ENCODE data around the gene ZNF558. TPM values are rescaled to one million over a fixed set of nuclear protein-coding genes. Genes with fewer than 3 reads are reported as not detected.
A peak's percentile ranks its signal among the peaks of the same experiment; 100 is the strongest.

The ZNF558 gene
- polyA plus RNA-seq, 1 donor, result 31.7 TPM

- Histone ChIP-seq H3K36me3 (ENCODE audit: control insufficient read depth, insufficient read depth, low read length) (no peaks in the 10 kb centered on the region), H3K4me1 (ENCODE audit: control insufficient read depth, insufficient read depth, low read length) (no peaks in the 10 kb centered on the region), H3K4me3 (ENCODE audit: low read length) (no peak overlapping the region), H3K27me3 (ENCODE audit: control insufficient read depth, insufficient read depth, low read length) (no peaks in the 10 kb centered on the region), H3K27ac (ENCODE audit: low read length) (no peak overlapping the region), H3K9me3 (ENCODE audit: control insufficient read depth, low read depth, low read length) (no peaks in the 10 kb centered on the region)
- no peak for DNase-seq
- 90% methylated on average over 2 of the region's 5 CpGs for WGBS (ENCODE audit: insufficient coverage, low lambda C conversion rate)
Observed at GRCh38 chr19:8840708-8841107, 8.6 kb upstream of the ZNF558 start.

GRCh38 chr19:8835877-8836276 lies 3.8 kb upstream of the ZNF558 start:
- Histone ChIP-seq H3K4me3 (ENCODE audit: low read length) (no peak overlapping the region), H3K27ac (ENCODE audit: low read length) (no peak overlapping the region), H3K36me3 (ENCODE audit: control insufficient read depth, insufficient read depth, low read length) (no peaks in the 10 kb centered on the region), H3K4me1 (ENCODE audit: control insufficient read depth, insufficient read depth, low read length) (peaks cover 4% of the 10 kb centered on the region), H3K9me3 (ENCODE audit: control insufficient read depth, low read depth, low read length) (no peaks in the 10 kb centered on the region), H3K27me3 (ENCODE audit: control insufficient read depth, insufficient read depth, low read length) (no peaks in the 10 kb centered on the region)
- DNase-seq, result no peak
- WGBS (ENCODE audit: insufficient coverage, low lambda C conversion rate), result 94% methylated on average over 3 of the region's 3 CpGs

- Histone ChIP-seq H3K27me3 (ENCODE audit: control insufficient read depth, insufficient read depth, low read length) (no peaks in the 10 kb centered on the region), H3K27ac (ENCODE audit: low read length) (no peak overlapping the region), H3K4me1 (ENCODE audit: control insufficient read depth, insufficient read depth, low read length) (peaks cover 4% of the 10 kb centered on the region), H3K4me3 (ENCODE audit: low read length) (no peak overlapping the region), H3K36me3 (ENCODE audit: control insufficient read depth, insufficient read depth, low read length) (no peaks in the 10 kb centered on the region), H3K9me3 (ENCODE audit: control insufficient read depth, low read depth, low read length) (no peaks in the 10 kb centered on the region)
- no peak for DNase-seq
- WGBS (ENCODE audit: insufficient coverage, low lambda C conversion rate), result 86% methylated on average over 1 of the region's 2 CpGs
Observed at GRCh38 chr19:8835446-8835845, 3.3 kb upstream of the ZNF558 start.

GRCh38 chr19:8831832-8832131 lies 322 bp downstream of the ZNF558 start:
- no CpG with 5 or more reads among the region's 16 CpGs for WGBS (ENCODE audit: insufficient coverage, low lambda C conversion rate)
- no peak for DNase-seq
- peak overlapping the region; percentile 96 for H3K27ac ChIP-seq (ENCODE audit: low read length)
- H3K4me3 ChIP-seq (ENCODE audit: low read length), result peak overlapping the region; percentile 92
- peaks cover 12% of the 10 kb centered on the region for H3K36me3 ChIP-seq (ENCODE audit: control insufficient read depth, insufficient read depth, low read length)
- peaks cover 4% of the 10 kb centered on the region for H3K4me1 ChIP-seq (ENCODE audit: control insufficient read depth, insufficient read depth, low read length)
- H3K27me3 ChIP-seq (ENCODE audit: control insufficient read depth, insufficient read depth, low read length), result no peaks in the 10 kb centered on the region
- no peaks in the 10 kb centered on the region for H3K9me3 ChIP-seq (ENCODE audit: control insufficient read depth, low read depth, low read length)

GRCh38 chr19:8831373-8831772 lies 731 bp downstream of the ZNF558 start:
- no peak for DNase-seq
- no CpG with 5 or more reads among the region's 6 CpGs for WGBS (ENCODE audit: insufficient coverage, low lambda C conversion rate)
- Histone ChIP-seq H3K36me3 (ENCODE audit: control insufficient read depth, insufficient read depth, low read length) (peaks cover 17% of the 10 kb centered on the region), H3K4me1 (ENCODE audit: control insufficient read depth, insufficient read depth, low read length) (peaks cover 4% of the 10 kb centered on the region), H3K4me3 (ENCODE audit: low read length) (peak overlapping the region; percentile 92), H3K9me3 (ENCODE audit: control insufficient read depth, low read depth, low read length) (no peaks in the 10 kb centered on the region), H3K27ac (ENCODE audit: low read length) (peak overlapping the region; percentile 96), H3K27me3 (ENCODE audit: control insufficient read depth, insufficient read depth, low read length) (no peaks in the 10 kb centered on the region)

GRCh38 chr19:8827277-8827676 lies 4.8 kb downstream of the ZNF558 start:
- Histone ChIP-seq H3K4me3 (ENCODE audit: low read length) (no peak overlapping the region), H3K27ac (ENCODE audit: low read length) (no peak overlapping the region), H3K27me3 (ENCODE audit: control insufficient read depth, insufficient read depth, low read length) (no peaks in the 10 kb centered on the region), H3K4me1 (ENCODE audit: control insufficient read depth, insufficient read depth, low read length) (peaks cover 4% of the 10 kb centered on the region), H3K9me3 (ENCODE audit: control insufficient read depth, low read depth, low read length) (peaks cover 17% of the 10 kb centered on the region), H3K36me3 (ENCODE audit: control insufficient read depth, insufficient read depth, low read length) (peaks cover 52% of the 10 kb centered on the region)
- DNase-seq, result no peak

GRCh38 chr19:8826371-8826770 lies 5.7 kb downstream of the ZNF558 start:
- H3K36me3 ChIP-seq (ENCODE audit: control insufficient read depth, insufficient read depth, low read length), result peaks cover 61% of the 10 kb centered on the region
- no CpG with 5 or more reads among the region's 5 CpGs for WGBS (ENCODE audit: insufficient coverage, low lambda C conversion rate)

GRCh38 chr19:8821748-8822241 lies 10.3 kb downstream of the ZNF558 start:
- no CpG with 5 or more reads among the region's 5 CpGs for WGBS (ENCODE audit: insufficient coverage, low lambda C conversion rate)
- peaks cover 82% of the 10 kb centered on the region for H3K36me3 ChIP-seq (ENCODE audit: control insufficient read depth, insufficient read depth, low read length)
- H3K4me1 ChIP-seq (ENCODE audit: control insufficient read depth, insufficient read depth, low read length), result no peaks in the 10 kb centered on the region
- H3K9me3 ChIP-seq (ENCODE audit: control insufficient read depth, low read depth, low read length), result peaks cover 35% of the 10 kb centered on the region
- no peak for DNase-seq
- no peaks in the 10 kb centered on the region for H3K27me3 ChIP-seq (ENCODE audit: control insufficient read depth, insufficient read depth, low read length)
- H3K4me3 ChIP-seq (ENCODE audit: low read length), result no peak overlapping the region
- no peak overlapping the region for H3K27ac ChIP-seq (ENCODE audit: low read length)

More at GRCh38 chr19:8826371-8826770, 5.7 kb downstream of the ZNF558 start:
- H3K4me1 ChIP-seq (ENCODE audit: control insufficient read depth, insufficient read depth, low read length), result peaks cover 4% of the 10 kb centered on the region
- no peaks in the 10 kb centered on the region for H3K27me3 ChIP-seq (ENCODE audit: control insufficient read depth, insufficient read depth, low read length)
- H3K27ac ChIP-seq (ENCODE audit: low read length), result no peak overlapping the region
- peaks cover 17% of the 10 kb centered on the region for H3K9me3 ChIP-seq (ENCODE audit: control insufficient read depth, low read depth, low read length)
- H3K4me3 ChIP-seq (ENCODE audit: low read length), result no peak overlapping the region
- DNase-seq, result no peak

GRCh38 chr19:8820234-8820633 lies 11.9 kb downstream of the ZNF558 start:
- Histone ChIP-seq H3K27me3 (ENCODE audit: control insufficient read depth, insufficient read depth, low read length) (no peaks in the 10 kb centered on the region), H3K4me3 (ENCODE audit: low read length) (no peak overlapping the region), H3K9me3 (ENCODE audit: control insufficient read depth, low read depth, low read length) (peaks cover 35% of the 10 kb centered on the region), H3K36me3 (ENCODE audit: control insufficient read depth, insufficient read depth, low read length) (peaks cover 83% of the 10 kb centered on the region), H3K27ac (ENCODE audit: low read length) (no peak overlapping the region), H3K4me1 (ENCODE audit: control insufficient read depth, insufficient read depth, low read length) (no peaks in the 10 kb centered on the region)
- 100% methylated on average over 1 of the region's 3 CpGs for WGBS (ENCODE audit: insufficient coverage, low lambda C conversion rate)
- DNase-seq, result no peak

- DNase-seq, result no peak
- H3K27me3 ChIP-seq (ENCODE audit: control insufficient read depth, insufficient read depth, low read length), result no peaks in the 10 kb centered on the region
- H3K4me1 ChIP-seq (ENCODE audit: control insufficient read depth, insufficient read depth, low read length), result no peaks in the 10 kb centered on the region
- H3K9me3 ChIP-seq (ENCODE audit: control insufficient read depth, low read depth, low read length), result peaks cover 46% of the 10 kb centered on the region
- H3K27ac ChIP-seq (ENCODE audit: low read length), result no peak overlapping the region
- H3K36me3 ChIP-seq (ENCODE audit: control insufficient read depth, insufficient read depth, low read length), result peaks cover 75% of the 10 kb centered on the region
- 100% methylated on average over 1 of the region's 2 CpGs for WGBS (ENCODE audit: insufficient coverage, low lambda C conversion rate)
- no peak overlapping the region for H3K4me3 ChIP-seq (ENCODE audit: low read length)
Observed at GRCh38 chr19:8815780-8816179, 16.3 kb downstream of the ZNF558 start.

- no peak for DNase-seq
- H3K27ac ChIP-seq (ENCODE audit: low read length), result no peak overlapping the region
- no peak overlapping the region for H3K4me3 ChIP-seq (ENCODE audit: low read length)
- H3K4me1 ChIP-seq (ENCODE audit: control insufficient read depth, insufficient read depth, low read length), result no peaks in the 10 kb centered on the region
- 100% methylated on average over 1 of the region's 3 CpGs for WGBS (ENCODE audit: insufficient coverage, low lambda C conversion rate)
- H3K36me3 ChIP-seq (ENCODE audit: control insufficient read depth, insufficient read depth, low read length), result peaks cover 67% of the 10 kb centered on the region
- H3K9me3 ChIP-seq (ENCODE audit: control insufficient read depth, low read depth, low read length), result peaks cover 45% of the 10 kb centered on the region
- H3K27me3 ChIP-seq (ENCODE audit: control insufficient read depth, insufficient read depth, low read length), result no peaks in the 10 kb centered on the region
Observed at GRCh38 chr19:8814176-8814575, 17.9 kb downstream of the ZNF558 start.

All from large intestine (tissue), 3 donors.